Calu3 (cell line): ENCODE data around the gene MATN3. TPM values are rescaled to one million over a fixed set of nuclear protein-coding genes. Genes with fewer than 3 reads are reported as not detected.

Experiments used
- BruUV-seq: library from RNA; stranded (reverse); fragments of 400-500 nt; replicated peaks from 2 replicates; lab custom pipeline; 2021; lab: Mats Ljungman, UMichigan
- CTCF ChIA-PET: fragments of 300-600 bp; sonication (Branson Sonifier 250); formaldehyde crosslinking; loops from one replicate; lab custom pipeline; 2022; ENCODE audit warnings: antibody characterized with exemption; lab: Charles Lee
- DNase-seq: peaks from one replicate; pipeline ENCODE4 v3.0.0; 2022
- H3K27ac Mint-ChIP-seq: one replicate; pipeline ENCODE4 v1.8.0; 2022; ENCODE audit warnings: mixed read lengths; ENCODE audit not compliant: unreplicated experiment
- H3K27me3 Mint-ChIP-seq: one replicate; pipeline ENCODE4 v1.8.0; 2022; ENCODE audit warnings: mixed read lengths; ENCODE audit not compliant: unreplicated experiment
- H3K36me3 Mint-ChIP-seq: one replicate; pipeline ENCODE4 v1.8.0; 2022; ENCODE audit warnings: mild to moderate bottlenecking, moderate library complexity, mixed read lengths; ENCODE audit not compliant: insufficient read depth, unreplicated experiment
- H3K4me1 Mint-ChIP-seq: one replicate; pipeline ENCODE4 v1.8.0; 2022; ENCODE audit warnings: mild to moderate bottlenecking, low read depth, mixed read lengths; ENCODE audit not compliant: unreplicated experiment
- H3K4me3 Mint-ChIP-seq: one replicate; pipeline ENCODE4 v1.8.0; 2022; ENCODE audit warnings: mild to moderate bottlenecking, low read depth, moderate library complexity, mixed read lengths; ENCODE audit not compliant: unreplicated experiment
- H3K9me3 Mint-ChIP-seq: one replicate; pipeline ENCODE4 v1.8.0; 2022; ENCODE audit warnings: low read depth, mixed read lengths; ENCODE audit not compliant: unreplicated experiment
- intact Hi-C: fragments of 100-400 bp; cut with micrococcal nuclease; formaldehyde crosslinking; loops from one replicate; pipeline ENCODE4 v1.10.0; 2022; ENCODE audit not compliant: unreplicated experiment
- total RNA-seq: library from RNA; stranded (reverse); gene quantifications from 2 replicates; pipeline ENCODE4 v1.2.3, GENCODE V29; 2022
- TF ChIP-seq, protein P1 (sequence below): fragments of 200-600 bp; IDR thresholded peaks from one replicate; pipeline ENCODE4 v1.8.0; 2022; ENCODE audit warnings: antibody characterized with exemption; ENCODE audit not compliant: unreplicated experiment

MATN3 gene
- total RNA-seq, 1 experiment from 2014 or later: 3.4 TPM

DNA sequence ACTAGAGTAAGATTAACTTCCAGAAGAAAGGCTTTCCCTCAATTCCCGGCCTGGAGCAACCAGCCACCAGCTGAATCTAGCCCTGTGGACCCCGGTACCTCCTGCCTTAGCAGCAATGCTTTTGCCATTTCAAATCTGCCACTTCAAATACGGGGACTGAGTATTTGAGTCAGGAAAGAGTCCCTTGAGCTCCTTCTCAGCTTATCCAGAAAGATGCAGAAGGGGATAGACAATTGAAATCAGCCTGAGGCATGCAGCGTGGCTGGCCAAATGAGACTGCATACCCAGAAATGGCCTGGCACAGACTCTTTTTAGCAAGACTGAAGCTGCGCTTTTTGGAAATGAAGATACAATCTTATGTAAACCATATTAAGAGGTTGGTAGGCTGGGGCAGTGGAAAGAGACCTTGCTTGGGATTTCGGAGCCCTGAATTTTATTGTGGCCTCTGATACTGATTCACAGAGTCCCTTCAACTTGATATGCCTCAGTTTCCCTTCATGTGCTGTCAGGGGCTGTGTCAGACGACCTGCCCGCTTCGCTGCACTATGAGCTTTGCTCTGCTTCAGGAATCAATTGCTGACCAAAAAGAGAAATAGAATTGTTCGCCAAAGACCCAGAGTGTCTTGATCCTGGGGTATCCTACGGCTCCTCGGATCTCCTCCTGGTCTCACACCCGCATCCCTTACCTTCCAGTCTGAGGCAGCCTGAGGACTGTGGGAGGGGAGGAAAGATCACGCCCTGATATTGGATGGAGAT lies 1.0 kb downstream of the MATN3 start:
- DNase-seq: no peak
- peak overlapping the region; percentile 61 for H3K4me3 Mint-ChIP-seq
- TSS peak; percentile 36 for BruUV-seq
- TF ChIP-seq, protein P1, sequence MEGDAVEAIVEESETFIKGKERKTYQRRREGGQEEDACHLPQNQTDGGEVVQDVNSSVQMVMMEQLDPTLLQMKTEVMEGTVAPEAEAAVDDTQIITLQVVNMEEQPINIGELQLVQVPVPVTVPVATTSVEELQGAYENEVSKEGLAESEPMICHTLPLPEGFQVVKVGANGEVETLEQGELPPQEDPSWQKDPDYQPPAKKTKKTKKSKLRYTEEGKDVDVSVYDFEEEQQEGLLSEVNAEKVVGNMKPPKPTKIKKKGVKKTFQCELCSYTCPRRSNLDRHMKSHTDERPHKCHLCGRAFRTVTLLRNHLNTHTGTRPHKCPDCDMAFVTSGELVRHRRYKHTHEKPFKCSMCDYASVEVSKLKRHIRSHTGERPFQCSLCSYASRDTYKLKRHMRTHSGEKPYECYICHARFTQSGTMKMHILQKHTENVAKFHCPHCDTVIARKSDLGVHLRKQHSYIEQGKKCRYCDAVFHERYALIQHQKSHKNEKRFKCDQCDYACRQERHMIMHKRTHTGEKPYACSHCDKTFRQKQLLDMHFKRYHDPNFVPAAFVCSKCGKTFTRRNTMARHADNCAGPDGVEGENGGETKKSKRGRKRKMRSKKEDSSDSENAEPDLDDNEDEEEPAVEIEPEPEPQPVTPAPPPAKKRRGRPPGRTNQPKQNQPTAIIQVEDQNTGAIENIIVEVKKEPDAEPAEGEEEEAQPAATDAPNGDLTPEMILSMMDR: no peak
- intact Hi-C loops: no loop called here
- H3K27ac Mint-ChIP-seq: no peak overlapping the region
- CTCF ChIA-PET: no interaction called here
- no peaks in the 10 kb centered on the region for H3K4me1 Mint-ChIP-seq
- peaks cover 6% of the 10 kb centered on the region for H3K36me3 Mint-ChIP-seq
- H3K27me3 Mint-ChIP-seq: peaks cover 7% of the 10 kb centered on the region
- peaks cover 6% of the 10 kb centered on the region for H3K9me3 Mint-ChIP-seq

DNA sequence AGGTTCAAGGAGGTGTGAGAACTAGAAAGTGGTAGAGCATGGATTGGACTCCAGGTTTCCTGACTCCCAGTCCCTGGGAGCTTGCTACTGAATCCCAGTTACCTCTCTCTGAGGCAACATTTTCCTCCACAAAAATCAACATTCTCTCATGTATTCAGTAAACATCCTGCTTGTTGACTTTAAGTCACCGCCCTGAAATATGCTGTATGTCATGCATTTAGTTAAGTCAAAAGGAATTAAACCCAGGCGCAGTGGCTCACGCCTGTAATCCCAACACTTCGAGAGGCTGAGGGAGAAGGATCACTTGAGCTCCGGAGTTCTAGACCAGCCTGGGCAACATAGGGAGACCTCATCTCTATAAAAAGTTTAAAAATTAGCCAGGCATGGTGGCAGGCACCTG lies 3.8 kb downstream of the MATN3 start:
- Mint-ChIP-seq H3K27ac (no peak overlapping the region), H3K9me3 (no peaks in the 10 kb centered on the region), H3K36me3 (peaks cover 6% of the 10 kb centered on the region), H3K4me1 (no peaks in the 10 kb centered on the region), H3K27me3 (peaks cover 7% of the 10 kb centered on the region), H3K4me3 (no peak overlapping the region)
- BruUV-seq: no TSS peak
- DNase-seq: no peak
- CTCF ChIA-PET: interaction anchor here (0.6 kb wide), 1 partner anchor 86 kb away, joined by 4 read pairs; no protein-coding TSS in a partner anchor
- intact Hi-C loops: no loop called here
- TF ChIP-seq, protein P1: no peak

DNA sequence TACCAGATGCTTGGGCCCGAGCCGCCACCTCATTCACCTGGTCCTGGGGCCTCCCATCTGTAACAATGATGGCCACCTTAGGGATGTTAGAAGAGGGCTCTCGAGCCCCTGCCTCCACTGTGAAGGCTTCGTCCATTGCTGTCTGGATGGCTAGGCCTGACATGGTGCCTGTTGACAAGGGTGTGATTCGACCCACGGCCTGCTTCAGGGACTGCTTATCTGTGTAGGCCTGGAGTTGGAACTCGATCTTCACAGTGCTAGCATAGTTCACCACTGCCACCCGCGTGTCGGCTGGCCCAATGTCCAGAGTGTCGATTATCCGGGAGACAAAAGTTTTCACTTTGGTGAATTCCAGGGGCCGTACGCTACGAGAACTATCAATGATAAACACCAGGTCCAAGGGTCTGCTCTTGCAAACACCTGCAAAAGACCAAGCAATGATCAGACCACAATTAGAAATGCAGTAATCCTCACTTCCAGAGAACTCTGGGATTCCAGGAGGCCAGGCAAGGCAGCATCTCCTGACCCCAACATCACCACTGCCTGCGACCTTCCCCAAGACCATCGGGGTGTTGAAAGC lies 6.5 kb downstream of the MATN3 start:
- no peaks in the 10 kb centered on the region for H3K27me3 Mint-ChIP-seq
- no peaks in the 10 kb centered on the region for H3K4me1 Mint-ChIP-seq
- BruUV-seq: no TSS peak
- H3K36me3 Mint-ChIP-seq: no peaks in the 10 kb centered on the region
- intact Hi-C loops: no loop called here
- H3K9me3 Mint-ChIP-seq: no peaks in the 10 kb centered on the region
- H3K4me3 Mint-ChIP-seq: no peak overlapping the region
- CTCF ChIA-PET: no interaction called here
- no peak for DNase-seq
- H3K27ac Mint-ChIP-seq: no peak overlapping the region
- TF ChIP-seq, protein P1: no peak

DNA sequence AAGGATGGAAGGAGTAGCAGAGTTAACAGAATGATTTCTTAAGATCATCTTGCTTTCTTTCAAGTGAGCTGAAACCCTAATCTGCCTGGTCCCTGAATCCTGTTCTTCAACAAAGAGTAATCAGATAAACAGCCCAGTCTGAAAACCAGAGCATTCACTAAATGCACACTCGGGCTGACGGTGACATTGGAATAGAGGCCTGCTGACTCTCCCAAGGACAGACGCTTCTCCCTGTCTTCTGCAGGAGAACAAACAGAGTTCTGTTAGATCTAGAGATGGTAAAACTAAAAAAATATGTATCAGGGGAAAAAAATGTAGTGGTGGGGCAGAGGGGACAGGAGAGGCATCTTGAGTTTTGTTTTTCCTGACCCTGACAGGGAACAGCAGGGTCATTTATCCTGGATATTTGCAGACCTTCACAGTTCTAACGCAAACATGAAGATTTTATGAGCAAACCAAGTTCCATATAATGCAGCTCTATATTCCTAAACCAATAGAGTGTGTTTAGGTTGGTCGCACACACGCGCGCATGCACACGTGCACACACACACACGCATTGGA lies 7.3 kb downstream of the MATN3 start:
- no peaks in the 10 kb centered on the region for H3K27me3 Mint-ChIP-seq
- H3K9me3 Mint-ChIP-seq: no peaks in the 10 kb centered on the region
- no peaks in the 10 kb centered on the region for H3K36me3 Mint-ChIP-seq
- no peak for DNase-seq
- H3K27ac Mint-ChIP-seq: no peak overlapping the region
- no TSS peak for BruUV-seq
- CTCF ChIA-PET: interaction anchor here (0.6 kb wide), 1 partner anchor 15 kb away, joined by 3 read pairs; no protein-coding TSS in a partner anchor
- intact Hi-C loops: no loop called here
- H3K4me3 Mint-ChIP-seq: no peak overlapping the region
- TF ChIP-seq, protein P1: no peak
- H3K4me1 Mint-ChIP-seq: no peaks in the 10 kb centered on the region
